HG02884 (cell line): Measurements from ENCODE around the gene DAO.

Experiments
- ATAC-seq: cut with Tn5 transposase; IDR thresholded peaks from one replicate; pipeline ENCODE4 v1.9.1; 2021; ENCODE audit warnings: mild to moderate bottlenecking, moderate library complexity; ENCODE audit not compliant: unreplicated experiment

The DAO gene

DNA sequence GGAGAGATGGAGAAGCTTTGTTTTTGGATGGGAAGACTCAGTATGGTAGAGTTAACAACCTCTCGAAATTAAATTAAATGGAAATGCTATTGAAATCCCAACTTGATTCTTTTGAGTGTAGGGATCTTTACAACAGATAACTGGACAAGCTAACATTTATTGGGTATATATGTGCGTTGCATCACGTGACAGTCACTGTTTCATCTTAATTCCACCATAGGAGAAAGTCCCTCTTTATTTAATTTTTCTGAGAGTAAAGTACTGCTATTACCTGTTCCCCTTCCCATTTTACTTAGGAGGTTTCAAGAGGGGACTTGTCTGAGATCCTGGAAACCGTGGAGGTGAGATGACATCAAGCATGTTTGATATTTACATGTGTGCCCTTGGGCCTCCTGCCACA is 11.1 kb upstream of the DAO start:
- ATAC-seq = no peak

DNA sequence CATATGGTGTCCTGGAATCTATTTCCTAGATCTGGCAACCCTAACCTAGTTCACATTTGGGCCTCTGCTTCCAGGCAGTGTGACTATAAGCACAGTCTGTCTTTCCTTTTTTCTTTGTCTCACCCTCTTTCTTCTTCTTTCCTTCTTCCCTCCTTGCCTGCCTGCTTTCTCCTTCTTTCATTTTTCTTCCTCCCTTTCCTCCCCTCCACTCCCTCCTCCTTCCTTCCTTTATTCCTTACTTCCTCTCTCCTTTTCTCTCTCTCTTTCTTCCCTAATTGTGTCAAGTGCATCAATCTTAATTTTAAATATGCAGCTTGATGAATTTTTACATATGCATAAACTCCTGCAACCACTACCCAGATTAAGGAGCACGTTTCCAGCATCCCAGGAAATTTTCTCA is 4.6 kb upstream of the DAO start:
- ATAC-seq = no peak

DNA sequence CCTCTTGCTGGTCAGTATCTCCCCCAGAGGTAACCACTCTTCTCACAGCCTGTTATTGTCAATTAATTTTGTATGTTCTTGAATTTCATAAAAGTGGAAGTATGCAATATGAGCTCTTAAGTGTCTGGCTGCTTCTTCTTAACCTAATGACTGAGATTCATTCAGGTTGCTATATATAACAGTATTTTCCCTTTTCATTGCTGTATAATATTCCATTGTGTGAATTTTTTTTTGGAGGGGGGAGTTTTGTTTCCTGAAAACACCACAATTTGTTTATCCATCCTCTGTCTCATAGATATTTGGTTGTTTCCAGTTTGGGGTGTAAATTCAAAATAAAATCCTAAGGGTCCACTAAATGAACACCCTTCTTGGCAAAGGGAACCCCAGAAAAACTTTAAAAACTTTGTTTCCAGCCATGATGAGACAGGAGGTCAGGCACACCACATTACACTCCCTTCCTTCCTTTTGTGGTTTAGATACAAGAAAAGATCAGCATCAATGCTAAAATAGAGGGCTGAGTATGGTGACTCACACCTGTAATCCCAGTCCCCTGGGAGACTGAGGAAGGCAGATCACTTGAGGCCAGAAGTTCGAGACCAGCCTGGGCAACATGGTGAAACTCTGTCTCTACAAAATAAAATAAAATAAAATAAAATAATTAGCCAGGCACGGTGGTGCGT is 4.1 kb upstream of the DAO start:
- ATAC-seq = no peak

DNA sequence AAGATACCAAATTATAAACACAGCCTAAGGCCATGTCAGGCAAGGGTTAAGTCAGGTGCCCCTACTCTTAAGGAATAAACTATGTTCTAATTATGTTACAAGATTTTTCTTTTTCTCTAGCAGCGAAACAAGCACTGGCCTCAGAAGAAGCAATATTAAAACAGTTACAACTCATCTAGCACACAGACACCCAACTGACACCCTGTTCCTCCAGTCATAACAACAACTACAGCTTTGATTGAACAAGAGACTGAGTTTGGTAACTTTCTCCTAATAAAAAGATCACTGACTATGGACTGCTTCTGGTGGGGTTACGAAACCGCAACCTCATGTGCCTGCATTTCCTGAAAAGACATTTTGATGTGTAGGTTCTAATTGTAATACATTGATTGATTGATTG is 3.3 kb upstream of the DAO start:
- no peak for ATAC-seq

DNA sequence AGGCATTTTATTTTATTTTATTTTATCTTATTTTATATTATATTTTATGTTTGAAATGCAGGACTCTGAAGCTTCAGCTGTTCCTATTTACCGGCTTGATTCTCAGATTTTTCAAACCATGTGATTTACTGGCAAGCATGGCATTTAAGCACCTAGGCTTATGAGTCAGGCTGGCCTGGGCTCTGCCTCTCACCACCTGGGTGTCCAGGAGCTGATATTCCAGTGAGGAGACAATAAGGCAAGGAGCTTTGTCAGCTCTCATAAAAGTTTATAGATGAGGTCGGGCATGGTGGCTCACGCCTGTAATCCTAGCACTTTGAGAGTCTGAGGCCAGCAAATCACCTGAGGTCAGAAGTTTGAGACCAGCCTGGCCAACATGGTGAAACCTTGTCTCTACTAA is 2.1 kb downstream of the DAO start:
- no peak for ATAC-seq

DNA sequence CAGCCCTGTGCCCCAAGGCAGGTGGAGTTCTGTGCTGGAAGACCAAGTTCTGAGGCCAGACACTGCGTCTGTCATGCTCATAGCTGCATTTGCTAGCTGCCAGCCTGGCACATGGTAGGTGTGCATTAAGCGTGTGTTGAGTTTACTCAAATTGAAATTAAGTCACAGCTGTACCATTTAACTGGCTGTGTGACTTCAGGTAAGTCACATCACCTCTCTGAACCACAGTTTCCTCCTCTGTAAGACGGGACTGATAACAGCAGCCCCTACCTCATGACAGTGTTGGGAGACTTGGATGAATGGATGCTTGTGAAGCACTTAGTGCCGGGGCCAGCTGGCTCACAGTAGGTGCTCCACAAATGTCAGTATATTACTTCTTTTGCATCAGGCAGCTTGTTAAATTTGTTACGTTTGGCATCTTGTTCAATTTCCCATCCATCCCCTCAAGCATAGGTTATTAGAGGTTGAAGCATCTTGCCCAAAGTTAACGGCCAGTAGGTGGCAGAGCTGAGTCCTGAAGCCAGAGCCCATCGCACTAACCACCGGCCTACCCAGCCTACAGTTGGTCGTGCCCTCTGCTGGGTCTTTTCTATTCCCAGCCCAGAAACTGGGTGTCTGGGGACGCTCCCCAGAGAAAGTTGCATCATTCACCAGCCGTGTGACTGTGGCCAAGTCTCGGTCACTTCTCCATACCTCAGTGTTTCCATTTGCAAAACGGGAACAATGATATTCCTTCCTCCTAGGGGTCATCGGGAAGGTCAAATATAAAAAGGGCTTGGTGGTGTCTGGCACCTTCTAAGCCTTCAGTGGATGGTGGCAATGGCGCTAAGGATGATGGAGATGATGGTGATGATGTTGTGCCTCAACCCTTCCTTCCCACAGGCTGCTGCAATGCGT is 4.5 kb downstream of the DAO start:
- ATAC-seq = no peak

DNA sequence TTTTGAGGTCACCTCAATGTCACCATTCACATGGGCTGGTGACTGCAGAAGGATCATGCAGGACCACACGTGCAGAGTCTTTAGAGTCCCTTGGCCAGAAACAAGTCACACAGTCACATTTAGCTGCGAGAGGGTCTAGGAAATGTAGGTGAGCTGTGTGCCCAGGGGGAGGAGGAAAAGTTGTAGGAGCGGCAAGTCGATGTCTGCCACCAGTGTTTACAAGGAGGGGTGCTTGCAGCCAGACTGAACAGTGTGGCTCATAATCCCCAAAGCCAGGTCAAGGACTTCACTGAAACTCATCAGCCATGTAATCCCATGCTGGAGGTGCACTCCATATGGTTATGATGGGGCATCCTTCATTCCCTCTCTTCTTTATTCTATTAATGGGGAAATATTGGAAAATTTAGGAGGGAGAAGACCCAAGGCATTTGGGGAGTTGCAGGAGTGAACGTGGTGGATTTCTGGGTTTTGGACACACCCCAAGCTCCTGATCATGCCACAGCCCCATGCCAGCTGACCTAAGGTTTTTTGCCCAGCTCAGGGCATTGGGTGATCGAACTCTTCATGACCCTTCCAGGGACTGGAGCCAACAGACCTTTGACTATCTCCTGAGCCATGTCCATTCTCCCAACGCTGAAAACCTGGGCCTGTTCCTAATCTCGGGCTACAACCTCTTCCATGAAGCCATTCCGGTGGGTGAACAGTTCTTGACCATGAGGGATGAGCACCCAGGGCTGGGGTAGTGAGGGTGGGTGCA is 7.2 kb downstream of the DAO start:
- ATAC-seq = no peak

DNA sequence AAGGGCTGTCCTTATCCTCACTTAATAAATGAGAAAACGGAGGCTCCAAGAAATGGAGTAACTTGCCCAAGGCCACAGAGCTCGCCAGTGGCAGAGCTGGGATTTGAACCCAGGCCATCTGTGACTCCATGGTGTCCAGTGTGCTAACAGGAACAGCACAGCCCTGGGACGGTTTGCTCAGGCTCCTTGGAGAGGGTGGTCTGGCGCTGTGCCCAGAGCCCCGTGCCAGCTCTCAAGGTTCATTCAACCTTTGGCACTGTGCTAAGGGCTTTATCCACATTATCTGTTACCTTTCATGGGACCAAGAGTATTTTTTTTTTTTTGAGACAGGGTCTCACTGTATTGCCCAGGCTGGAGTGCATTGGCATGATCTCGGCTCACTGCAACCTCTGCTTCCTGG is 8.1 kb downstream of the DAO start:
- ATAC-seq = no peak

DNA sequence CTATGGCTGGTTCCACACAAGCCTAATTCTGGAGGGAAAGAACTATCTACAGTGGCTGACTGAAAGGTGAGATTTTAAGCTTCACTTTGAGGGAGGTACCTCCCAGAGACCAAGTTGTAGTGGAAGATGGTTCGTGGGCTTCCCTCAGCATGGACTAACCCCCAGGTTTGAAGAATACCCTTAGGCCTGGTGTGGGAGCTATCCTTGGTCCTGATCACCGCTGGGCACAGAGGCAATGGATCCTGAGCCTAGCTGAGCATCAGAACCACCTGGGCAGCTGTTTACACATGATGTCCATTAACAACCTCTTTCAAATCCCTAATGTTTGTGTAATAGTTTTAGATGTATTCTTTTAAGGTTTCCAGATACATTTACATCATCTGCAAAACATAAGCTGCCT is 10.3 kb downstream of the DAO start:
- ATAC-seq = no peak

DNA sequence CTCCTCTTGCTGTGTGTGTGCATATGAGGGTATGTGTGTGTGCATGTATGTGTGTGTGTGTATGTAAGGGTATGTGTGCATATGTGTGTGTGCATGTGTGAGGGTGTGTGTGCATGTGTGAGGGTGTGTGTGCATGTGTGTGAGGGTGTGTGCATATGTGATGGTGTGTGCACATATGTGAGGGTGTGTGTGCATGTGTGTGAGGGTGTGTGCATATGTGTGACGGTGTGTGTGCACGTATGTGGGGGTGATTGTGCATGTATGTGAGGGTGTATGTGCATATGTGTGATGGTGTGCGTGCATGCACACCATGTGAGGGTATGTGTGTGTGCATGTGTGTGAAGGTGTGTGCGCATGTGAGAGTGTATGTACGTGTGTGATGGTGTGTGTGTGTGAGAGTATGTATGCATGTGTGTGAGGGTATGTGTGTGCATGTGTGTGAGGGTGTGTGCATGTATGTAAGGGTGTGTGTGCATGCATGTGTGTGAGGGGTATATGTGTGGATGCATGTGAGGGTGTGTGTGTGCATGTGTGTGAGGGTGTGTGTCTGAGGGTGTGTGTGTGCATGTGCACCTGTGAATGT is 15.4 kb downstream of the DAO start:
- no peak for ATAC-seq

DNA sequence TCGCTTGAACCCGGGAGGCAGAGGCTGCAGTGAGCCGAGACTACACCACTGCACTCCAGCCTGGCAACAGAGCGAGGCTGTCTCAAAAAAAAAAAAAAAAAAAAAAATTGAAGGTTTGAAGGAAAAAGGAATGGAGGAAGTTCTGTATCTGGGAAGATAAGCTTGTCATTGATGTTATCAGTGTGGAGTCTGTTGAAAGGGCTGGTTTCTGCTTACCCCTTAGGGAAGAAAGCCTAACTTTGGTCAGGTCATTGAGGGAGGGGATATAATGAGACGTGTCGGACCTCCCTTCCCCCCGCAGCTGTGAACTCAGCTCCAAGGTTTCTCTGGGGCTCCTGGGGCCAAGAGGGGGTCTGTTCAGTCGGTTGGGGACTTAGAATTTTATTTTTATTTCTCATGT is 16.4 kb downstream of the DAO start:
- ATAC-seq = no peak

DNA sequence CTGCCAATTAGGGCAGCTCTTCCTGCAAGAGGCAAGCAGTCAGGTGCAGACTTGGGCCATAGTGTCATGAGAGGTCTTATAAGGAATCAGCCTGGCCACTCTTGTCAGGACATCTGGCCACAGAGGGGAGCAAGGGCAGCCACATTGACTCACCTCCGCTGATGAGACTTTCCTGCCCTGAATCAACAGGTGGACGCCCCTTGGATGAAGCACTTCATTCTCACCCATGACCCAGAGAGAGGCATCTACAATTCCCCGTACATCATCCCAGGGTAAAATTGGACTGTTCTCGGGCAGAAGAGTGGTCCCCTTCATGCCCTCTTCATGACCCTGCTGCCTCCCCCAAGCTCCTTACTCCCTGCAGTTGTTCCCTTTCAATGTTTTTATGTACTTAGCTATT is 16.9 kb downstream of the DAO start:
- no peak for ATAC-seq

DNA sequence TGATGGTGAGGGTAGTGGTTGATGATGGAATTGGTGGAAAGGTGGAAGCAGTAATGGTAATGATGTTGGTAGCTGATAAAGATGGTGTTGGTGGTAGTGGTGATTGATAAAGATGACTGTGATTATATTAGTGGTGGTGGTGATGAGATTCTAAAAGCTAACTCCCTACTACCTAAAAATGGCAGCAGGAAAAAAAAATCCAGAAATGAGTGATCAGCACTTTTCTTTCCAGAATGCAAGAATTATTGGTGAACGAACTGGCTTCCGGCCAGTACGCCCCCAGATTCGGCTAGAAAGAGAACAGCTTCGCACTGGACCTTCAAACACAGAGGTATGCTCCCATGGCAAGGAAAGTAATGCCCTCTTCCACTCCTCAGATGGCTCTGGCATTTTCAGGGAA is 19.3 kb downstream of the DAO start:
- no peak for ATAC-seq

DNA sequence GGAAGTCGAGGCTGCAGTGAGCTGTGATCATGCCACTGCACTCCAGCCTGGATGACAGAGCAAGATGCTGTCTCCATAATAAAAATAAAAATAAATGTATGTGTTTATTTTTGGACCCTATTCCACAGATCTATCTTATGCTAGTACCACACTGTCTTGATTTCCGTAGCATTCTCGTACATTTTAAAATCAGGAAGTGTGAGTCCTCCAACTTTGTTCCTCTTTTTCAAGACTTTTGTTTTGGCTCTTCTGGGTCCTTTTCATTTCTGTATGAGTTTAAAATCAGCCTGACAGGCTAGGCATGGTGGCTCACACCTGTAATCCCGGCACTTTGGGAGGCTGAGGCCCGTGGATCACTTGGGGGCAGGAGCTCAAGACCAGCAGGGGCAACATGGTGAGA is 25.8 kb downstream of the DAO start:
- no peak for ATAC-seq

DNA sequence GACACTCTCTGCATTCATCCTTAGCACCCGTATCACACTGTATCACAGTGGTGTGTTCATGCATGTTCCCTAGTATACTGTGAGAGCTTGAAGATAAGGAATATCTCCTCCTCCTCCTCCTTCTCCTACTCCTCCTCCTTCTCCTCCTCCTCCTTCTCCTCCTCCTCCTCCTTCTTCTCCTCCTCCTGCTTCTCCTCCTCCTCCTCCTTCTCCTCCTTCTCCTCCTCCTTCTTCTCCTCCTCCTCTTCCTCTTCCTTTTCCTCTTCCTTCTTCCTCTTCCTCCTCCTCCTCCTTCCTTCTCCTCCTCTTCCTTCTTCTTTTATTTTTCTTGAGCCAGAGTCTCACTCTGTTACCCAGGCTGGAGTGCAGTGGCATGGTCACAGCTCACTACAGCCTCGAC is 27.1 kb downstream of the DAO start:
- ATAC-seq = no peak

DNA sequence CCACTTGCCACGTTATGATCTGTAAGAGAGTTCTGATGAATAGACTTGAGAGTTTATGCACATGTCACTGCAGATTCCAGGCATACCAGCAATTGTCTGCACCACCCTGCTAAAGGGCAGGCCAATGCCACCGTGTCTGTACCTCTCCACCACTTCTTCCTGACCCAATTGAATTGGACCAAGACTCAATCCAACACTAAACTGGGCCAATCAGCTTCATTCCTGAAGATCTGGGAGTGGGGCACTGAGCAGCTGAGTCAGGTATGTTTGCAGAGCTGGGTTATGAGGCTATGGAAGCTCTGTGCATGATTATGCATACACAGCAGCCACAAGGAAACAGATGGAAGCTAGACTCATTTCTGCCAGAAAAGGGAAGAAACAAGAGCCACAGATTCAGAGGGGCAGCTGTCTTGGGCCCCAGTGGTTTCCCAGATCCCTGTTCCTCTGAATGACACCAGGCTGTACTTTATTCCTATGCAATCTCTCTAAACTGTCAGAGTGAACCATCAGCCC is 28.0 kb downstream of the DAO start:
- no peak for ATAC-seq

DNA sequence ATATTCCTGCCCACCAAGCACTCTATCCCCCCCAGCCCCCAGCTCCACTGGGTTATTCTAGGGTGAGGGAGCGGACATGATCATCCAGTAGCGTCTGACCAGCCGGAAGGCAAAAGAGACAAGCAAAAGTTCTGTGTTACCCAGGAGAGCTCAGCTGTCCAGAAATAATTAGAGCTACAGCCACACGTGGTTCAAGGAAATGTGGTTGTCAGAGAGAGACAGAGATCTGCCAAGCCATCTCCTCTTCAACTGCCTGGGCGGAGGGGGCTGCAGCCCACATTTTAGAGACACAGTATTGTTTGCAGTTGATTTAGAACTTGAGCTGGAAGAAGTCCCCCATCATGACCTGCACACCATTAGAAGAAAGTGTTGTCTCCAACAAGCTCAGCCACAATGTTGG is 30.4 kb downstream of the DAO start:
- no peak for ATAC-seq

DNA sequence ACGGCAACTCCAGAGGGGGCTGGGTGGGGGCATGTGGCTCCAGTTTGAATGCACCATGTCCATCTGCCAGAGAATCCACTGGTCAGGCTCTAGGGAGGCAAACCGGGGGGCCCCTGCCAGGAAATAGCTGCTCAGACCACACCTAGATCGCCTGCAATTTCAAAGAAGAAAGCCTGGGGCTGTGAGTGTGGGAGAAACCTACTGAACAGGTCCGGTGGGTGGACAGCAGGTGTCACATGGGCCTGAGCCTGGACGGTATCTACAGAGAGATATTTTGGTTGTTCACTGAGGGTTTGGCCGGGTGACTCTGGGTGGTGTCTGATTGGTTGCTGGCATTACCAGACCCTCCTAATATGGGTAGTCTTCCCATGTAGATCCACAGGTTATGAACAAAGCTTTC is 32.0 kb downstream of the DAO start:
- ATAC-seq = no peak

DNA sequence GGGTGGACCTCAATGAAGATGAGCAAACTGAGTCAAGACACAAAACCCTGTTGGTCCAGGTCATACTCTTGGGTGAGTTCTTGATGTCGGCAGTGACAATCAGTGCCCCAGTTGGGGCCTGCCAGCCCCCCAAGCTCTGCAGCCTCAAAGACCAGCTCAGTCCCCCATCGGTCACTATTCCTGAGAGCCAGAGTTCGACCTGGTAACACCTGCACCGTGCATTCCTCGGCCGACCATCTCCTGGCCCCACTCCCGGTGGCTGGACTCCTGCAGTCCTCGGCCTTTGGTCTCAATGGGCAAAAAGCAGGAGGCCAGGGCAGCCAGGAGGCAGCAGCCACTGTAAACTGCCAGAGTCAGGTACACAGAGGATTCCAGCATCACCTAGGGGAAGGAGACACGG is 32.5 kb downstream of the DAO start:
- no peak for ATAC-seq

DNA sequence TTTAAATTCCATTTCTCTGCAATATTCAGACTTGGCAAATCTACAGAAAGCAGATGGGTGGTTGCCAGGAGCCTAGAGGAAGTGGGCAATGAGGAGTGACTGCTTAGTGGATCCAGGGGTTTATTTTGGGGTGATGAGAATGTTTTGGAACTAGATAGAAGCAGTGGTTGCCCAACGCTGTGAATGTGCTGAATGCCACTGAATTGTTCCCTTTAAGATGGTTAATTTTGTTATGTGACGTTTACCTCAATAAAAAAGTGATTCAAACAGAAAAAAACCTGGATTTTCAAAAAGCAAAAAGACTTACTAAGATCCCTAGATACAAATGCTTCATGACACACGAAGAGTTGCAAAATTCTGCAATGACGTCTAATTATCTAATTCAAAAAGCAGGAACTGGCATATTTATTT is 34.2 kb downstream of the DAO start:
- no peak for ATAC-seq

DNA sequence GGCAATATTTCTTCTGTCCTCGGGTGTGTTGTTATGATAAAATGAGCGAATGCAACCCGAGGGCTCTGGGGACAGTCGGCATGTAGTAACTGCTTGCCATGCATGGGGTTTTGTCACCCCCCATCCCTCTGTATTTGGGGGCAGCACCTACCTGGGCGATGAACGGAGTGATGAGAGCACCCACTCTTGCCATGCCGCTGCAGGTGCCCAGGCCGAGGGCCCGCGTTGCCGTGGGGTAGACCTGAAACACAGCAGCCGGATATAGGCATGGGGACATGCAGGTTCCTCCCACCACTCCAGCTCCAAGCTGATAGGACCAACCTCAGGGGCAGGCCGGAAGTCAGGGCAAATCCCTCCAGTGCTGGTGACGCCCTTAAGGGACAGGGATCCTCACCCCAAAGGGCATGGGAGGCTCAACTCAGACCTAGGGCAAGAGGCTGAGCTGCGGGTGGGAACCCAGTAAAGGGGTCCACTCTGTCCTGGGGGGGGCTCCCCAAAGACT is 35.8 kb downstream of the DAO start:
- ATAC-seq = no peak
